WTC11 (cell line): Measurements from ENCODE around the gene MPEG1. TPM values are rescaled to one million over a fixed set of nuclear protein-coding genes. Genes with fewer than 3 reads are reported as not detected.

ENCODE experiments used
- ATAC-seq: fragments of 200-7000 bp; cut with Tn5 transposase; 2 replicates; pipeline ENCODE4 v1.10.0; 2021; ENCODE audit warnings: mild to moderate bottlenecking, moderate library complexity
- CTCF ChIA-PET: fragments of 300-600 bp; sonication (Branson Sonifier 250); formaldehyde crosslinking; loops from one replicate; lab custom pipeline; 2021; ENCODE audit warnings: antibody characterized with exemption; lab: Charles Lee
- POLR2A ChIA-PET: fragments of 350-600 bp; sonication (Branson Sonifier 250); formaldehyde crosslinking; loops from one replicate; lab custom pipeline; 2021; ENCODE audit warnings: antibody characterized with exemption; lab: Charles Lee
- DNase-seq: peaks from one replicate; pipeline ENCODE4 v3.0.0; 2021; ENCODE audit warnings: low spot score
- H3K27ac Mint-ChIP-seq: 2 replicates; pipeline ENCODE4 v1.8.0; 2021; ENCODE audit warnings: mixed read lengths
- H3K27me3 Mint-ChIP-seq: 2 replicates; pipeline ENCODE4 v1.8.0; 2021; ENCODE audit warnings: low read depth, mild to moderate bottlenecking, moderate library complexity, mixed read lengths
- H3K36me3 Mint-ChIP-seq: 2 replicates; pipeline ENCODE4 v1.8.0; 2021; ENCODE audit warnings: mixed read lengths
- H3K4me1 Mint-ChIP-seq: 2 replicates; pipeline ENCODE4 v1.8.0; 2022; ENCODE audit warnings: mixed read lengths
- H3K4me3 Mint-ChIP-seq: 2 replicates; pipeline ENCODE4 v1.8.0; 2021; ENCODE audit warnings: mild to moderate bottlenecking, moderate library complexity, mixed read lengths
- H3K9me3 Mint-ChIP-seq: 2 replicates; pipeline ENCODE4 v1.8.0; 2021; ENCODE audit warnings: mixed read lengths
- CBFB ChIP-seq: sonication (generic); formaldehyde crosslinking; IDR thresholded peaks from 2 replicates; pipeline ENCODE4 v1.8.1; 2022; ENCODE audit warnings: mild to moderate bottlenecking, low read depth, missing genetic modification reagents
- EMX1 ChIP-seq: fragments of 250-450 bp; sonication (Bioruptor Pico); IDR thresholded peaks from 2 replicates; pipeline ENCODE4 v1.8.0; 2021; ENCODE audit warnings: mild to moderate bottlenecking
- ESRRA ChIP-seq: sonication (generic); formaldehyde crosslinking; IDR thresholded peaks from 2 replicates; pipeline ENCODE4 v1.8.1; 2022; ENCODE audit warnings: mild to moderate bottlenecking, missing genetic modification reagents, borderline replicate concordance
- FOXK1 ChIP-seq: sonication (generic); formaldehyde crosslinking; IDR thresholded peaks from 2 replicates; pipeline ENCODE4 v1.8.0; 2022; ENCODE audit warnings: mild to moderate bottlenecking, moderate library complexity, missing genetic modification reagents
- FOXP1 ChIP-seq: sonication (generic); formaldehyde crosslinking; IDR thresholded peaks from 2 replicates; pipeline ENCODE4 v1.8.0; 2022; ENCODE audit warnings: missing genetic modification reagents, mild to moderate bottlenecking, moderate library complexity, borderline replicate concordance
- GABPB1 ChIP-seq: sonication (generic); formaldehyde crosslinking; IDR thresholded peaks from 2 replicates; pipeline ENCODE4 v1.8.1; 2023; ENCODE audit warnings: mild to moderate bottlenecking, missing genetic modification reagents
- JAZF1 ChIP-seq: fragments of 250-450 bp; sonication (Bioruptor Pico); IDR thresholded peaks from 2 replicates; pipeline ENCODE4 v1.9.0; 2021; ENCODE audit warnings: moderate library complexity, mild to moderate bottlenecking, inconsistent platforms
- KAT7 ChIP-seq: sonication (generic); formaldehyde crosslinking; IDR thresholded peaks from 2 replicates; pipeline ENCODE4 v1.8.1; 2023; ENCODE audit warnings: missing genetic modification reagents, mild to moderate bottlenecking, borderline replicate concordance
- NFATC4 ChIP-seq: fragments of 250-450 bp; sonication (Bioruptor Pico); IDR thresholded peaks from 2 replicates; pipeline ENCODE4 v1.9.0; 2021; ENCODE audit warnings: mild to moderate bottlenecking
- NR1H2 ChIP-seq: sonication (generic); formaldehyde crosslinking; IDR thresholded peaks from 2 replicates; pipeline ENCODE4 v1.9.0; 2021; ENCODE audit warnings: mild to moderate bottlenecking, moderate library complexity, missing genetic modification reagents
- TEAD4 ChIP-seq: sonication (generic); formaldehyde crosslinking; IDR thresholded peaks from 2 replicates; pipeline ENCODE4 v1.8.0; 2022; ENCODE audit warnings: mild to moderate bottlenecking, missing genetic modification reagents
- ZNF138 ChIP-seq: sonication (generic); formaldehyde crosslinking; conservative IDR thresholded peaks from 2 replicates; pipeline ENCODE4 v1.8.1; 2022; ENCODE audit warnings: mild to moderate bottlenecking, moderate library complexity, missing genetic modification reagents
- ZNF232 ChIP-seq: sonication (generic); formaldehyde crosslinking; IDR thresholded peaks from 2 replicates; pipeline ENCODE4 v1.8.0; 2022; ENCODE audit warnings: mild to moderate bottlenecking, missing genetic modification reagents
- ZNF317 ChIP-seq: sonication (generic); formaldehyde crosslinking; IDR thresholded peaks from 2 replicates; pipeline ENCODE4 v1.8.1; 2023; ENCODE audit warnings: low read depth, mild to moderate bottlenecking, moderate library complexity, missing genetic modification reagents, borderline replicate concordance
- ZNF396 ChIP-seq: fragments of 250-450 bp; sonication (Bioruptor Pico); IDR thresholded peaks from 2 replicates; pipeline ENCODE4 v1.8.0; 2021; ENCODE audit warnings: mild to moderate bottlenecking, moderate library complexity, borderline replicate concordance
- ZNF671 ChIP-seq: fragments of 250-450 bp; sonication (Bioruptor Pico); IDR thresholded peaks from 2 replicates; pipeline ENCODE4 v1.8.0; 2021; ENCODE audit warnings: mild to moderate bottlenecking
- total RNA-seq: library from RNA; stranded (reverse); gene quantifications from 3 replicates; pipeline ENCODE4 v1.2.3, GENCODE V29; 2021
- TF ChIP-seq, protein P1 (sequence below): sonication (generic); formaldehyde crosslinking; IDR thresholded peaks from 2 replicates; pipeline ENCODE4 v1.8.1; 2022; ENCODE audit warnings: mild to moderate bottlenecking, missing genetic modification reagents, moderate library complexity, borderline replicate concordance
- TF ChIP-seq, protein P2 (sequence below): fragments of 250-450 bp; sonication (Bioruptor Pico); IDR thresholded peaks from 2 replicates; pipeline ENCODE4 v1.9.0; 2021; ENCODE audit warnings: mild to moderate bottlenecking
- TF ChIP-seq, protein P3 (sequence below): fragments of 250-450 bp; sonication (Bioruptor Pico); IDR thresholded peaks from 2 replicates; pipeline ENCODE4 v2.1.2; 2022; ENCODE audit warnings: mild to moderate bottlenecking, moderate library complexity
- TF ChIP-seq, protein P4 (sequence below): fragments of 250-450 bp; sonication (Bioruptor Pico); IDR thresholded peaks from 2 replicates; pipeline ENCODE4 v1.9.0; 2021; ENCODE audit warnings: moderate library complexity, mild to moderate bottlenecking, inconsistent platforms, borderline replicate concordance
- TF ChIP-seq, protein P5 (sequence below): fragments of 250-450 bp; sonication (Bioruptor Pico); IDR thresholded peaks from 2 replicates; pipeline ENCODE4 v1.8.0; 2021; ENCODE audit warnings: mild to moderate bottlenecking
- TF ChIP-seq, protein P6 (sequence below): sonication (generic); formaldehyde crosslinking; IDR thresholded peaks from 2 replicates; pipeline ENCODE4 v1.8.1; 2022; ENCODE audit warnings: low read depth, mild to moderate bottlenecking, moderate library complexity, missing genetic modification reagents, borderline replicate concordance
- TF ChIP-seq, protein P7 (sequence below): sonication (generic); formaldehyde crosslinking; conservative IDR thresholded peaks from 2 replicates; pipeline ENCODE4 v1.8.1; 2023; ENCODE audit warnings: mild to moderate bottlenecking, low read depth, missing genetic modification reagents, moderate library complexity

Gene MPEG1
- total RNA-seq, 1 experiment from 2014 or later: 0.09 TPM

DNA sequence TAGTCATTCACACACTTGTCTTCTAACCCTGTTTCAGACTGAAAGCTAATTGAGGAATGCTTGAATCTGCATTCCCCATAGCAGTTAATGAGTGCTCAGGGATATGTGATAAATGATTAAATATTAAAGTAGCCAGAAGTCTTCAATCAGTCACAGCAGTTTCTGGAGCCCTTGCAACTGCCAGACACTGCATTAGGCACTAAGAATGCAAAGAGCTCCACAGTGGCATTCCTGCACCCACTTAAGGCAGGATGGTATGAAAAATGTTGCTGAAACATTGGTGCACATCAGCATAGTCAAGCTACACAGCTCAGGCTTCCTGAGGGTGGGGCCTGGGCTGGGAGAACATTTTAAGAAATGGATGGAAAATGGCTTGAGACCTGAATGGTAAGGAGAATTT lies 34.3 kb downstream of the MPEG1 start:
- H3K36me3 Mint-ChIP-seq: peaks cover 35% of the 10 kb centered on the region
- H3K4me3 Mint-ChIP-seq: no peak overlapping the region
- no peak overlapping the region for H3K27ac Mint-ChIP-seq
- no peak for TF ChIP-seq ZNF396 (CRISPR knock-in tag)
- no peak for TF ChIP-seq KAT7 (CRISPR knock-in tag)
- TF ChIP-seq, protein P1, sequence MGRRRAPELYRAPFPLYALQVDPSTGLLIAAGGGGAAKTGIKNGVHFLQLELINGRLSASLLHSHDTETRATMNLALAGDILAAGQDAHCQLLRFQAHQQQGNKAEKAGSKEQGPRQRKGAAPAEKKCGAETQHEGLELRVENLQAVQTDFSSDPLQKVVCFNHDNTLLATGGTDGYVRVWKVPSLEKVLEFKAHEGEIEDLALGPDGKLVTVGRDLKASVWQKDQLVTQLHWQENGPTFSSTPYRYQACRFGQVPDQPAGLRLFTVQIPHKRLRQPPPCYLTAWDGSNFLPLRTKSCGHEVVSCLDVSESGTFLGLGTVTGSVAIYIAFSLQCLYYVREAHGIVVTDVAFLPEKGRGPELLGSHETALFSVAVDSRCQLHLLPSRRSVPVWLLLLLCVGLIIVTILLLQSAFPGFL: no peak
- TF ChIP-seq TEAD4 (CRISPR knock-in tag): no peak
- no peak for TF ChIP-seq ZNF317 (CRISPR knock-in tag)
- TF ChIP-seq FOXK1 (CRISPR knock-in tag): no peak
- TF ChIP-seq NR1H2: no peak
- TF ChIP-seq EMX1 (CRISPR knock-in tag): no peak
- no peak for TF ChIP-seq CBFB
- TF ChIP-seq, protein P2, sequence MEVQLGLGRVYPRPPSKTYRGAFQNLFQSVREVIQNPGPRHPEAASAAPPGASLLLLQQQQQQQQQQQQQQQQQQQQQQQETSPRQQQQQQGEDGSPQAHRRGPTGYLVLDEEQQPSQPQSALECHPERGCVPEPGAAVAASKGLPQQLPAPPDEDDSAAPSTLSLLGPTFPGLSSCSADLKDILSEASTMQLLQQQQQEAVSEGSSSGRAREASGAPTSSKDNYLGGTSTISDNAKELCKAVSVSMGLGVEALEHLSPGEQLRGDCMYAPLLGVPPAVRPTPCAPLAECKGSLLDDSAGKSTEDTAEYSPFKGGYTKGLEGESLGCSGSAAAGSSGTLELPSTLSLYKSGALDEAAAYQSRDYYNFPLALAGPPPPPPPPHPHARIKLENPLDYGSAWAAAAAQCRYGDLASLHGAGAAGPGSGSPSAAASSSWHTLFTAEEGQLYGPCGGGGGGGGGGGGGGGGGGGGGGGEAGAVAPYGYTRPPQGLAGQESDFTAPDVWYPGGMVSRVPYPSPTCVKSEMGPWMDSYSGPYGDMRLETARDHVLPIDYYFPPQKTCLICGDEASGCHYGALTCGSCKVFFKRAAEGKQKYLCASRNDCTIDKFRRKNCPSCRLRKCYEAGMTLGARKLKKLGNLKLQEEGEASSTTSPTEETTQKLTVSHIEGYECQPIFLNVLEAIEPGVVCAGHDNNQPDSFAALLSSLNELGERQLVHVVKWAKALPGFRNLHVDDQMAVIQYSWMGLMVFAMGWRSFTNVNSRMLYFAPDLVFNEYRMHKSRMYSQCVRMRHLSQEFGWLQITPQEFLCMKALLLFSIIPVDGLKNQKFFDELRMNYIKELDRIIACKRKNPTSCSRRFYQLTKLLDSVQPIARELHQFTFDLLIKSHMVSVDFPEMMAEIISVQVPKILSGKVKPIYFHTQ (CRISPR knock-in tag): no peak
- TF ChIP-seq FOXP1 (CRISPR knock-in tag): no peak
- POLR2A ChIA-PET: no interaction called here
- no peaks in the 10 kb centered on the region; the same call in 1 of the 2 replicates for H3K27me3 Mint-ChIP-seq
- CTCF ChIA-PET: interaction anchor here (1.6 to 14.2 kb wide), 2 partner anchors 5 to 20 kb away, joined by 6 to 382 read pairs; no protein-coding TSS in a partner anchor
- DNase-seq: no peak
- no peak for ATAC-seq
- peaks cover 40% of the 10 kb centered on the region for H3K4me1 Mint-ChIP-seq
- H3K9me3 Mint-ChIP-seq: peaks cover 15% of the 10 kb centered on the region

DNA sequence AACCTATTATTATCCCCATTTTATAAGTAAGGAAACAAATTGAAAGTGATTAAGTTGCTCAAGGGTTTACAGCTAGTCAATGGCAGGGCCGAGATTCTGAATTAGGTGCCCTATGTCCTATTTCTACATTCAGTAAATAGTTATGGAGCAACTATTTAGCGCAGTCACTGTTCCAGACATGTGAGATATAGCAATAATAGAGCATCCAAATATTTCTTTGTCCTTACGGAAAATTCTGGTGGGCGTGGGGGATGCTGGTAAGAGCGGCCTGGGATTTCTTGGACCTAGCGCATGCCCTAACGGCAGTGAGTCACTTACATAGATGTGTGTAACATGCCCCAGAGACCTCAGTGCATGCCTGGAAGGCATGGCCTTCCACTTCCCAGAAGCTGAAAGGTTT lies 36.4 kb downstream of the MPEG1 start:
- Mint-ChIP-seq H3K4me1 (peaks cover 42% of the 10 kb centered on the region), H3K9me3 (peaks cover 15% of the 10 kb centered on the region), H3K27me3 (peaks cover 4% of the 10 kb centered on the region; the same call in 1 of the 2 replicates), H3K4me3 (no peak overlapping the region), H3K27ac (no peak overlapping the region), H3K36me3 (peaks cover 29% of the 10 kb centered on the region)
- ChIA-PET CTCF (interaction anchor here (14.2 kb wide), 1 partner anchor 7 kb away, joined by 382 read pairs; no protein-coding TSS in a partner anchor), POLR2A (no interaction called here)
- ATAC-seq (no peak), DNase-seq (no peak)
- TF ChIP-seq ZNF138 (CRISPR knock-in tag): no peak
- TF ChIP-seq, protein P3, sequence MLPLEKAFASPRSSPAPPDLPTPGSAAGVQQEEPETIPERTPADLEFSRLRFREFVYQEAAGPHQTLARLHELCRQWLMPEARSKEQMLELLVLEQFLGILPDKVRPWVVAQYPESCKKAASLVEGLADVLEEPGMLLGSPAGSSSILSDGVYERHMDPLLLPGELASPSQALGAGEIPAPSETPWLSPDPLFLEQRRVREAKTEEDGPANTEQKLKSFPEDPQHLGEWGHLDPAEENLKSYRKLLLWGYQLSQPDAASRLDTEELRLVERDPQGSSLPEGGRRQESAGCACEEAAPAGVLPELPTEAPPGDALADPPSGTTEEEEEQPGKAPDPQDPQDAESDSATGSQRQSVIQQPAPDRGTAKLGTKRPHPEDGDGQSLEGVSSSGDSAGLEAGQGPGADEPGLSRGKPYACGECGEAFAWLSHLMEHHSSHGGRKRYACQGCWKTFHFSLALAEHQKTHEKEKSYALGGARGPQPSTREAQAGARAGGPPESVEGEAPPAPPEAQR (CRISPR knock-in tag): no peak
- TF ChIP-seq GABPB1: no peak
- TF ChIP-seq, protein P4, sequence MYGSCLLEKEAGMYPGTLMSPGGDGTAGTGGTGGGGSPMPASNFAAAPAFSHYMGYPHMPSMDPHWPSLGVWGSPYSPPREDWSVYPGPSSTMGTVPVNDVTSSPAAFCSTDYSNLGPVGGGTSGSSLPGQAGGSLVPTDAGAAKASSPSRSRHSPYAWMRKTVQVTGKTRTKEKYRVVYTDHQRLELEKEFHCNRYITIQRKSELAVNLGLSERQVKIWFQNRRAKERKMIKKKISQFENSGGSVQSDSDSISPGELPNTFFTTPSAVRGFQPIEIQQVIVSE (CRISPR knock-in tag): no peak
- TF ChIP-seq, protein P1: no peak
- TF ChIP-seq NFATC4: no peak
- TF ChIP-seq ESRRA: no peak
- TF ChIP-seq, protein P5, sequence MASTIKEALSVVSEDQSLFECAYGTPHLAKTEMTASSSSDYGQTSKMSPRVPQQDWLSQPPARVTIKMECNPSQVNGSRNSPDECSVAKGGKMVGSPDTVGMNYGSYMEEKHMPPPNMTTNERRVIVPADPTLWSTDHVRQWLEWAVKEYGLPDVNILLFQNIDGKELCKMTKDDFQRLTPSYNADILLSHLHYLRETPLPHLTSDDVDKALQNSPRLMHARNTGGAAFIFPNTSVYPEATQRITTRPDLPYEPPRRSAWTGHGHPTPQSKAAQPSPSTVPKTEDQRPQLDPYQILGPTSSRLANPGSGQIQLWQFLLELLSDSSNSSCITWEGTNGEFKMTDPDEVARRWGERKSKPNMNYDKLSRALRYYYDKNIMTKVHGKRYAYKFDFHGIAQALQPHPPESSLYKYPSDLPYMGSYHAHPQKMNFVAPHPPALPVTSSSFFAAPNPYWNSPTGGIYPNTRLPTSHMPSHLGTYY (CRISPR knock-in tag): no peak
- TF ChIP-seq JAZF1 (CRISPR knock-in tag): no peak
- TF ChIP-seq ZNF232 (CRISPR knock-in tag): no peak
- TF ChIP-seq, protein P6, sequence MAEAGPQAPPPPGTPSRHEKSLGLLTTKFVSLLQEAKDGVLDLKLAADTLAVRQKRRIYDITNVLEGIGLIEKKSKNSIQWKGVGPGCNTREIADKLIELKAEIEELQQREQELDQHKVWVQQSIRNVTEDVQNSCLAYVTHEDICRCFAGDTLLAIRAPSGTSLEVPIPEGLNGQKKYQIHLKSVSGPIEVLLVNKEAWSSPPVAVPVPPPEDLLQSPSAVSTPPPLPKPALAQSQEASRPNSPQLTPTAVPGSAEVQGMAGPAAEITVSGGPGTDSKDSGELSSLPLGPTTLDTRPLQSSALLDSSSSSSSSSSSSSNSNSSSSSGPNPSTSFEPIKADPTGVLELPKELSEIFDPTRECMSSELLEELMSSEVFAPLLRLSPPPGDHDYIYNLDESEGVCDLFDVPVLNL (CRISPR knock-in tag): no peak
- no peak for TF ChIP-seq ZNF671 (CRISPR knock-in tag)
- TF ChIP-seq, protein P7, sequence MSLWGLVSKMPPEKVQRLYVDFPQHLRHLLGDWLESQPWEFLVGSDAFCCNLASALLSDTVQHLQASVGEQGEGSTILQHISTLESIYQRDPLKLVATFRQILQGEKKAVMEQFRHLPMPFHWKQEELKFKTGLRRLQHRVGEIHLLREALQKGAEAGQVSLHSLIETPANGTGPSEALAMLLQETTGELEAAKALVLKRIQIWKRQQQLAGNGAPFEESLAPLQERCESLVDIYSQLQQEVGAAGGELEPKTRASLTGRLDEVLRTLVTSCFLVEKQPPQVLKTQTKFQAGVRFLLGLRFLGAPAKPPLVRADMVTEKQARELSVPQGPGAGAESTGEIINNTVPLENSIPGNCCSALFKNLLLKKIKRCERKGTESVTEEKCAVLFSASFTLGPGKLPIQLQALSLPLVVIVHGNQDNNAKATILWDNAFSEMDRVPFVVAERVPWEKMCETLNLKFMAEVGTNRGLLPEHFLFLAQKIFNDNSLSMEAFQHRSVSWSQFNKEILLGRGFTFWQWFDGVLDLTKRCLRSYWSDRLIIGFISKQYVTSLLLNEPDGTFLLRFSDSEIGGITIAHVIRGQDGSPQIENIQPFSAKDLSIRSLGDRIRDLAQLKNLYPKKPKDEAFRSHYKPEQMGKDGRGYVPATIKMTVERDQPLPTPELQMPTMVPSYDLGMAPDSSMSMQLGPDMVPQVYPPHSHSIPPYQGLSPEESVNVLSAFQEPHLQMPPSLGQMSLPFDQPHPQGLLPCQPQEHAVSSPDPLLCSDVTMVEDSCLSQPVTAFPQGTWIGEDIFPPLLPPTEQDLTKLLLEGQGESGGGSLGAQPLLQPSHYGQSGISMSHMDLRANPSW (CRISPR knock-in tag): no peak
- TF ChIP-seq KAT7 (CRISPR knock-in tag): no peak
